Cardiac muscle cell (in vitro differentiated cells and primary cell): Measurements from ENCODE around the gene APEH. TPM values are rescaled to one million over a fixed set of nuclear protein-coding genes. Genes with fewer than 3 reads are reported as not detected.

Experiments
- DNase-seq, 2 donors: peaks; one replicate each; pipeline versions ENCODE4 v3.0.0 to v3.0.0-alpha.2; 2010 to 2017; ENCODE audit warnings: low read depth in 1 of 2, low spot score in 1 of 2
- H3K27ac ChIP-seq: fragments of 200-600 bp; sonication (generic); 2 replicates; pipeline ENCODE4 v1.5.1; 2016
- H3K27me3 ChIP-seq: fragments of 200-600 bp; sonication (generic); 2 replicates; pipeline ENCODE4 v1.6.0; 2016; ENCODE audit warnings: control low read depth
- H3K36me3 ChIP-seq: fragments of 200-600 bp; sonication (generic); 2 replicates; pipeline ENCODE4 v1.5.1; 2016; ENCODE audit warnings: control low read depth
- H3K4me1 ChIP-seq: fragments of 200-600 bp; sonication (generic); 2 replicates; pipeline ENCODE4 v1.8.1; 2017; ENCODE audit warnings: low read depth, mild to moderate bottlenecking, mixed run types
- H3K4me3 ChIP-seq: fragments of 200-600 bp; sonication (generic); 2 replicates; pipeline ENCODE4 v1.5.1; 2016; ENCODE audit warnings: mild to moderate bottlenecking
- H3K9me3 ChIP-seq: fragments of 200-600 bp; sonication (generic); 2 replicates; pipeline ENCODE4 v1.5.1; 2017; ENCODE audit warnings: low read depth, mild to moderate bottlenecking, control low read depth
- polyA plus RNA-seq: library from polyadenylated mRNA; unstranded; fragments of >200 nt; fragmentation: Nextera tagmentation; extraction: Ambion mirVana; gene quantifications from 2 replicates; pipeline ENCODE4 v1.2.1, GENCODE V29; 2016
- total RNA-seq: library from RNA; depleted of rRNA; stranded (reverse); fragments of >200 nt; gene quantifications from 2 replicates; pipeline ENCODE4 v1.2.3, GENCODE V29; 2016
- TF ChIP-seq, protein P1 (sequence below): IDR thresholded peaks from 2 replicates; pipeline ENCODE4 v1.5.1; 2012; ENCODE audit warnings: low read depth, mild to moderate bottlenecking, low read length

Gene APEH
- total and polyA plus RNA-seq, 2 experiments from 2014 or later: 165 to 216 TPM

DNA sequence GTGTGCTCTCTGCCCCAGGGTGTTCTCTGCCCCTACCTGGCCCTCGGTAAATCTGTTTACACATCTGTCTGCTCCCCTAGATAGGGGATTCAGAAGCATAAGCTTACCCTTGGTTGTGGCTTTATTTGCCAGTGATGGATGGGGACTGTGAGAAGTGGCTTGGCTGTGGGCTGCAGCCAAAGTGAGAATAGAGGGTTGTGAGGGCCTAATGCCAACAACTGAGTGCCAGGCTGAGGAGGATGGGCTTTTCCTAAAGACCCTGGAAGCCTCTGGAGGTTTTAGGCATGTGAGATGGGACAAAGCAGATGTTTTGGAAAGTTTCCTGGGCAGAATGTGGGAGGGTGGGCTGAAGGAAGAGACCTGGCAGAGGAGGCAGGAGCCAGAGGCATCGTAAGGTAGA, 15.4 kb upstream of the APEH start:
- H3K27ac ChIP-seq: no peak overlapping the region
- DNase-seq: no peak
- no peaks in the 10 kb centered on the region for H3K27me3 ChIP-seq
- H3K4me3 ChIP-seq: no peak overlapping the region
- no peaks in the 10 kb centered on the region for H3K36me3 ChIP-seq
- H3K4me1 ChIP-seq: no peaks in the 10 kb centered on the region
- H3K9me3 ChIP-seq: no peaks in the 10 kb centered on the region
- TF ChIP-seq, protein P1, sequence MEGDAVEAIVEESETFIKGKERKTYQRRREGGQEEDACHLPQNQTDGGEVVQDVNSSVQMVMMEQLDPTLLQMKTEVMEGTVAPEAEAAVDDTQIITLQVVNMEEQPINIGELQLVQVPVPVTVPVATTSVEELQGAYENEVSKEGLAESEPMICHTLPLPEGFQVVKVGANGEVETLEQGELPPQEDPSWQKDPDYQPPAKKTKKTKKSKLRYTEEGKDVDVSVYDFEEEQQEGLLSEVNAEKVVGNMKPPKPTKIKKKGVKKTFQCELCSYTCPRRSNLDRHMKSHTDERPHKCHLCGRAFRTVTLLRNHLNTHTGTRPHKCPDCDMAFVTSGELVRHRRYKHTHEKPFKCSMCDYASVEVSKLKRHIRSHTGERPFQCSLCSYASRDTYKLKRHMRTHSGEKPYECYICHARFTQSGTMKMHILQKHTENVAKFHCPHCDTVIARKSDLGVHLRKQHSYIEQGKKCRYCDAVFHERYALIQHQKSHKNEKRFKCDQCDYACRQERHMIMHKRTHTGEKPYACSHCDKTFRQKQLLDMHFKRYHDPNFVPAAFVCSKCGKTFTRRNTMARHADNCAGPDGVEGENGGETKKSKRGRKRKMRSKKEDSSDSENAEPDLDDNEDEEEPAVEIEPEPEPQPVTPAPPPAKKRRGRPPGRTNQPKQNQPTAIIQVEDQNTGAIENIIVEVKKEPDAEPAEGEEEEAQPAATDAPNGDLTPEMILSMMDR: no peak

DNA sequence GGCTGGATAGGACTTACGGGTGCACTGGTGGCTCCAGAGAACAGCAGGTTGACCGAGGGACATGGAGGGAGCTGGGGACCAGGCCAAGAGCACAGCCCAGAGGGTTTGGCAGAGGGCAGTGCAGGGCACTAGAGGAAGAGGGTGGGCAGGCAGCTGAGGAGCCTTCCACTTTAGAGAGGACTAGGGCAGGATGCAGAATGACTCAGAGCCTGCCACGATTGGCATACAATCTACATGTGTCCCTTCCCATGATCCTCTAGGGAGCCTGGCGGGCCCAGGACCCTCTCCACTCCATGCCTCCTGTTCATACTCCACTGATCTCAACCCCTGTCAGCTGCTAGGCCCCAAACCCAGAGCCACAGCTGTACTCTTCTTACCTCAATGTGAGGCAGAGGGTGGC, 14.4 kb upstream of the APEH start:
- DNase-seq: no peak
- H3K9me3 ChIP-seq: no peaks in the 10 kb centered on the region
- TF ChIP-seq, protein P1: no peak
- no peak overlapping the region for H3K27ac ChIP-seq
- no peak overlapping the region for H3K4me3 ChIP-seq
- no peaks in the 10 kb centered on the region for H3K36me3 ChIP-seq
- no peaks in the 10 kb centered on the region for H3K4me1 ChIP-seq
- H3K27me3 ChIP-seq: no peaks in the 10 kb centered on the region

DNA sequence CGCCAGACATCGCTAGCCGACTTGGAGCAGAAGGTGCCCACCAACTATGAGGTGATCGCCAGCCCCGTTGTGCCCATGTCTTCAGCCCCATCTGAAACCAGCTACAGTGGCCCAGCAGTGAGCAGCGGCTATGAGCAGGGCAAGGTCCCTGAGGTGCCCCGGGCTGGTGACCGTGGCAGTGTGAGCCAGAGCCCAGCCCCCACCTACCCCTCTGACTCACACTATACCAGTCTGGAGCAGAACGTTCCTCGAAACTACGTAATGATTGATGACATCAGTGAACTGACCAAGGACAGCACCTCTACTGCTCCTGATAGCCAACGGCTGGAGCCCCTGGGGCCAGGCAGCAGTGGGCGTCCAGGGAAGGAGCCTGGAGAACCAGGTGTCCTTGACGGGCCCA, 12.9 kb upstream of the APEH start:
- no peak overlapping the region for H3K4me3 ChIP-seq
- no peaks in the 10 kb centered on the region for H3K9me3 ChIP-seq
- no peaks in the 10 kb centered on the region for H3K36me3 ChIP-seq
- no peak overlapping the region for H3K27ac ChIP-seq
- H3K4me1 ChIP-seq: no peaks in the 10 kb centered on the region
- no peaks in the 10 kb centered on the region for H3K27me3 ChIP-seq
- TF ChIP-seq, protein P1: no peak
- no peak for DNase-seq

DNA sequence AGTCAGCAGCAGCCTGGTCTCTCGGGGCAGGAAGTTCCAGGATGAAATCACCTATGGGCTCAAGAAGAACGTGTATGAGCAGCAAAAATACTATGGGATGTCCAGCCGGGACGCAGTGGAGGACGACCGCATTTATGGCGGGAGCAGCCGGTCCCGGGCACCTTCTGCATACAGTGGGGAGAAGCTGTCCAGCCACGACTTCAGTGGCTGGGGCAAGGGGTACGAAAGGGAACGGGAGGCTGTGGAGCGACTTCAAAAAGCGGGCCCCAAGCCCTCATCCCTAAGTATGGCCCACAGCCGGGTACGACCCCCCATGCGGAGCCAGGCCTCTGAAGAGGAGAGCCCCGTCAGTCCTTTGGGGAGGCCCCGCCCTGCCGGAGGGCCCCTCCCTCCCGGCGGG, 12.1 kb upstream of the APEH start:
- no peak for DNase-seq
- H3K27me3 ChIP-seq: no peaks in the 10 kb centered on the region
- no peak overlapping the region for H3K27ac ChIP-seq
- H3K36me3 ChIP-seq: no peaks in the 10 kb centered on the region
- TF ChIP-seq, protein P1: no peak
- no peak overlapping the region for H3K4me3 ChIP-seq
- H3K9me3 ChIP-seq: no peaks in the 10 kb centered on the region
- no peaks in the 10 kb centered on the region for H3K4me1 ChIP-seq

DNA sequence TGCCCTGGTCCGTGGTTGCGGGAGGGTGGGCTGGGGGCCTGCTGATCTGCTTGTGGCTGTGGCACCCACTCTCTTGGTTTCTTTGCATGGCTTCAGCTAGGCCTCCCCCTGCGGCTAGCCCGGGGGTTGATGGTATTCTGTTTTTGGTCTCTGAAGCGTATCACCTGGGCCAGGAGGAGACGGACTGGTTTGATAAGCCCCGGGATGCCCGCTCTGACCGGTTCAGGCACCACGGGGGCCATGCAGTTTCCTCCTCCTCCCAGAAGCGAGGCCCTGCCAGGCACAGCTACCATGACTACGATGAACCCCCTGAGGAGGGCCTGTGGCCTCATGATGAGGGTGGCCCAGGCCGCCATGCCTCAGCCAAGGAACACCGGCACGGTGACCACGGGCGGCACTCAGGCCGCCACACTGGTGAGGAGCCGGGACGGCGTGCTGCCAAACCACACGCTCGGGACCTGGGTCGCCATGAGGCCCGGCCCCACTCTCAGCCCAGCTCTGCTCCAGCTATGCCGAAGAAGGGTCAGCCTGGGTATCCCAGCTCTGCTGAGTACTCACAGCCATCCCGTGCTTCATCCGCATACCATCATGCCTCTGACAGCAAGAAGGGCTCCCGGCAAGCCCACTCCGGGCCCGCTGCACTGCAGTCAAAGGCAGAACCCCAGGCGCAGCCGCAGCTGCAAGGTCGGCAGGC, 11.3 kb upstream of the APEH start:
- no peak overlapping the region for H3K27ac ChIP-seq
- no peaks in the 10 kb centered on the region for H3K4me1 ChIP-seq
- H3K36me3 ChIP-seq: no peaks in the 10 kb centered on the region
- no peak overlapping the region for H3K4me3 ChIP-seq
- H3K27me3 ChIP-seq: no peaks in the 10 kb centered on the region
- DNase-seq: no peak
- TF ChIP-seq, protein P1: no peak
- H3K9me3 ChIP-seq: no peaks in the 10 kb centered on the region
